A549 (cell line): ENCODE data around the gene CBR3. TPM values are rescaled to one million over a fixed set of nuclear protein-coding genes. Genes with fewer than 3 reads are reported as not detected.
"Not testable (repeated sequence)": the region's sequence is repeated elsewhere in the genome, so short reads cannot be mapped to it uniquely, and the experiment has no call there.

Experiments used
- ATAC-seq, 2 experiments: fragments of 200-7000 bp in 1 of 2; fragments of >200 bp in 1 of 2; cut with Nextera tagmentation in 1 of 2; cut with Tn5 transposase in 1 of 2; 3 replicates each; pipeline versions ENCODE4 v1.8.0 to v1.9.1; 2018 to 2020; ENCODE audit warnings: mild to moderate bottlenecking in 1 of 2, moderate library complexity in 1 of 2
- CTCF ChIA-PET: fragments of 300-600 bp; sonication (Branson Sonifier 250); formaldehyde crosslinking; extraction: SDS; loops from one replicate; lab custom pipeline; 2021; ENCODE audit warnings: antibody characterized with exemption, inconsistent platforms; lab: Yijun Ruan, JAX
- POLR2A ChIA-PET: fragments of 350-600 bp; formaldehyde crosslinking; extraction: SDS; loops from one replicate; lab custom pipeline; 2021; ENCODE audit warnings: antibody characterized with exemption, inconsistent platforms; lab: Yijun Ruan, JAX
- DNase-seq, 2 experiments: peaks; one replicate each; pipeline versions ENCODE4 v3.0.0 to v3.0.0-alpha.2; 2011 to 2016; ENCODE audit warnings: low read depth in 1 of 2, low spot score in 1 of 2
- FAIRE-seq: peaks from 2 replicates; lab custom pipeline; 2011; peaks lifted over from hg19 to GRCh38; lab: Jason Lieb, UNC
- H3K27ac ChIP-seq, 2 experiments: fragments of >200 bp; sonication (Bioruptor Twin); formaldehyde crosslinking; 3 replicates each; pipeline ENCODE4 v1.5.1; 2016 to 2017
- H3K4me1 ChIP-seq: fragments of >200 bp; sonication (Bioruptor Twin); formaldehyde crosslinking; 3 replicates; pipeline ENCODE4 v1.6.1; 2016
- H3K4me2 ChIP-seq: fragments of >200 bp; sonication (Bioruptor Twin); formaldehyde crosslinking; 3 replicates; pipeline ENCODE4 v1.6.1; 2016
- H3K4me3 ChIP-seq: fragments of >200 bp; sonication (Bioruptor Twin); formaldehyde crosslinking; 3 replicates; pipeline ENCODE4 v1.5.1; 2016
- H3K9me3 ChIP-seq: fragments of >200 bp; sonication (Bioruptor Twin); formaldehyde crosslinking; 3 replicates; pipeline ENCODE4 v1.6.1; 2016
- ATOH8 ChIP-seq: fragments of 250-450 bp; sonication (Bioruptor Pico); IDR thresholded peaks from 2 replicates; pipeline ENCODE4 v1.5.0; 2020; ENCODE audit warnings: low read depth, mild to moderate bottlenecking, moderate library complexity
- BCL3 ChIP-seq: fragments of >200 bp; sonication (Bioruptor Twin); formaldehyde crosslinking; IDR thresholded peaks from 3 replicates; pipeline ENCODE4 v1.6.1; 2016
- BHLHE40 ChIP-seq: IDR thresholded peaks from 2 replicates; pipeline ENCODE4 v1.6.1; 2012; ENCODE audit warnings: low read depth, low read length, inconsistent platforms
- CTCF ChIP-seq: fragments of >200 bp; sonication (Bioruptor Twin); formaldehyde crosslinking; IDR thresholded peaks from 3 replicates; pipeline ENCODE4 v1.5.1; 2016
- EP300 ChIP-seq, 2 experiments: fragments of >200 bp; sonication (Bioruptor Twin); formaldehyde crosslinking; IDR thresholded peaks; 2 replicates in 1 of 2; 3 replicates in 1 of 2; pipeline ENCODE4 v1.6.1; 2016 to 2017
- FOSL2 ChIP-seq, 2 experiments: fragments of 450-650 bp in 1 of 2; fragments of >200 bp in 1 of 2; sonication (Bioruptor Twin) in 1 of 2; formaldehyde crosslinking; IDR thresholded peaks; 2 replicates each; pipeline versions ENCODE4 v1.5.0 to v1.6.1; 2016 to 2020; ENCODE audit warnings: mild to moderate bottlenecking in 1 of 2, moderate library complexity in 1 of 2
- FOXS1 ChIP-seq: fragments of 250-450 bp; sonication (Bioruptor Pico); IDR thresholded peaks from 2 replicates; pipeline ENCODE4 v1.5.0; 2020; ENCODE audit warnings: mild to moderate bottlenecking, moderate library complexity
- HEYL ChIP-seq: fragments of 250-450 bp; sonication (Bioruptor Pico); IDR thresholded peaks from 2 replicates; pipeline ENCODE4 v1.8.0; 2021; ENCODE audit warnings: mild to moderate bottlenecking, moderate library complexity
- HOXB13 ChIP-seq: fragments of 250-450 bp; sonication (Bioruptor Pico); IDR thresholded peaks from 2 replicates; pipeline ENCODE4 v1.5.0; 2020; ENCODE audit warnings: low read depth, mild to moderate bottlenecking, moderate library complexity
- HOXB5 ChIP-seq: fragments of 250-450 bp; sonication (Bioruptor Pico); IDR thresholded peaks from 2 replicates; pipeline ENCODE4 v1.5.0; 2020; ENCODE audit warnings: mild to moderate bottlenecking, moderate library complexity
- JUN ChIP-seq, 2 experiments: fragments of >200 bp; sonication (Bioruptor Twin); formaldehyde crosslinking; IDR thresholded peaks; 2 replicates in 1 of 2; 3 replicates in 1 of 2; pipeline ENCODE4 v1.6.1; 2016 to 2017
- JUNB ChIP-seq: fragments of >200 bp; sonication (Bioruptor Twin); formaldehyde crosslinking; IDR thresholded peaks from 2 replicates; pipeline ENCODE4 v1.6.1; 2016
- KDM1A ChIP-seq: fragments of 200-600 bp; sonication (generic); IDR thresholded peaks from 2 replicates; pipeline ENCODE4 v1.6.1; 2016; ENCODE audit warnings: low read depth, mild to moderate bottlenecking
- KDM5A ChIP-seq: fragments of 200-600 bp; sonication (generic); IDR thresholded peaks from 2 replicates; pipeline ENCODE4 v1.6.1; 2016; ENCODE audit warnings: antibody characterized with exemption, mild to moderate bottlenecking
- MAZ ChIP-seq: fragments of 150-350 bp; IDR thresholded peaks from 2 replicates; pipeline ENCODE4 v1.6.1; 2014; ENCODE audit warnings: antibody characterized with exemption, low read depth, low read length, borderline replicate concordance
- PHF8 ChIP-seq: fragments of 200-600 bp; sonication (generic); IDR thresholded peaks from 2 replicates; pipeline ENCODE4 v1.6.1; 2016; ENCODE audit warnings: low read depth, mild to moderate bottlenecking, antibody characterized with exemption, moderate library complexity, borderline replicate concordance
- POLR2A ChIP-seq: IDR thresholded peaks from 2 replicates; pipeline ENCODE4 v1.6.1; 2012; ENCODE audit warnings: mild to moderate bottlenecking, low read length
- RAD21 ChIP-seq, 2 experiments: fragments of >200 bp in 1 of 2; sonication (Bioruptor Twin) in 1 of 2; formaldehyde crosslinking in 1 of 2; IDR thresholded peaks in 1 of 2; conservative IDR thresholded peaks in 1 of 2; 2 replicates in 1 of 2; 3 replicates in 1 of 2; pipeline ENCODE4 v1.6.1; 2012 to 2018; ENCODE audit warnings: inconsistent platforms in 1 of 2
- SMC3 ChIP-seq: fragments of >200 bp; sonication (Bioruptor Twin); formaldehyde crosslinking; IDR thresholded peaks from 3 replicates; pipeline ENCODE4 v1.6.1; 2018; ENCODE audit warnings: inconsistent platforms
- ZFP36 ChIP-seq: fragments of 450-650 bp; IDR thresholded peaks from 2 replicates; pipeline ENCODE4 v1.6.1; 2014; ENCODE audit warnings: borderline replicate concordance; ENCODE audit not compliant: partially characterized antibody
- WGBS: methylation state at CpG from one replicate; pipeline ENCODE4 v1.1.6; 2017; ENCODE audit errors: missing lambda C conversion rate; 5-methylcytosine and 5-hydroxymethylcytosine counted together
- polyA plus RNA-seq, 4 experiments: library from polyadenylated mRNA; depleted of rRNA in 3 of 4; stranded (reverse); fragments of >200 nt; fragmentation: RNase III in 1 of 4; extraction: RNeasy Plus Mini Kit Qiagen cat#74134 plus additional on column Dnase treatment in 1 of 4; gene quantifications; 2 replicates in 3 of 4; 3 replicates in 1 of 4; pipeline ENCODE4 v1.2.3, GENCODE V29; 2011 to 2017

Gene CBR3
- polyA plus RNA-seq, 2 of the 4 experiments (the other 2 are of a cell fraction): 5.9 to 6.1 TPM

- ATAC-seq (peak; percentile 75 to 87; a peak in 5 of 6 replicates), FAIRE-seq (no peak)
- ChIA-PET POLR2A (interaction anchor here (1.3 kb wide), 1 partner anchor 184 kb away, joined by 5 read pairs; the partner anchor contains the start of gene MORC3), CTCF (interaction anchor here (0.6 to 10.0 kb wide), 4 partner anchors 72 to 261 kb away, joined by 3 to 75 read pairs (median 4); no protein-coding TSS in a partner anchor)
- peak overlapping the region; percentile 59 to 85 for H3K27ac ChIP-seq
- peaks cover 12% of the 10 kb centered on the region; the same call in 2 of the 3 replicates for H3K4me1 ChIP-seq
- 2% methylated on average over 28 of the region's 60 CpGs for WGBS
- peak overlapping the region; percentile 63 for H3K4me3 ChIP-seq
- H3K9me3 ChIP-seq: no peaks in the 10 kb centered on the region
- TF ChIP-seq EP300 (IDR thresholded peaks at IDR 0.05) (no peak), PHF8 (peak; percentile 15), ZFP36 (no peak), HEYL (CRISPR knock-in tag) (no peak)
- TF ChIP-seq, all 56 proteins: peak for 1
- peak; percentile 34 to 58 for DNase-seq
- H3K4me2 ChIP-seq: peak overlapping the region; percentile 92
Measured at GRCh38 chr21:36135391-36136102, 668 bp downstream of the CBR3 start.

- FAIRE-seq, H3K27ac ChIP-seq, H3K4me2 ChIP-seq, H3K9me3 ChIP-seq, ATAC-seq, DNase-seq, H3K4me3 ChIP-seq: not testable (repeated sequence)
- 90% methylated on average over 13 of the region's 13 CpGs for WGBS
- peaks cover 13% of the 10 kb centered on the region; the same call in 2 of the 3 replicates for H3K4me1 ChIP-seq
- ChIA-PET CTCF (interaction anchor here (0.6 to 10.0 kb wide), 7 partner anchors 11 to 244 kb away, joined by 3 to 75 read pairs (median 6); no protein-coding TSS in a partner anchor), POLR2A (interaction anchor here (0.5 to 0.9 kb wide), 3 partner anchors 8 to 181 kb away, joined by 3 to 5 read pairs (median 4); partner anchors contain the start of gene MORC3)
Measured at GRCh38 chr21:36139791-36140190, 4.9 kb downstream of the CBR3 start.

- ChIA-PET POLR2A (no interaction called here), CTCF (interaction anchor here (0.6 to 10.0 kb wide), 27 partner anchors 8 to 249 kb away, joined by 3 to 75 read pairs (median 3); no protein-coding TSS in a partner anchor)
- peak; percentile 80 for TF ChIP-seq CTCF
- TF ChIP-seq SMC3: peak; percentile 65
- TF ChIP-seq RAD21 (conservative IDR thresholded peaks at IDR 0.05 in 1 of 2, IDR thresholded peaks at IDR 0.05 in 1 of 2): peak; percentile 79 to 80
- no peak for TF ChIP-seq KDM5A
- Histone ChIP-seq H3K27ac (no peak overlapping the region), H3K4me1 (peaks cover 10% of the 10 kb centered on the region; the same call in 2 of the 3 replicates), H3K4me2 (peak overlapping the region; percentile 39), H3K4me3 (no peak overlapping the region), H3K9me3 (no peaks in the 10 kb centered on the region)
- DNase-seq (peak; percentile 33 to 87), ATAC-seq (peak; percentile 98), FAIRE-seq (no peak)
- WGBS: 8% methylated on average over 6 of the region's 6 CpGs
Measured at GRCh38 chr21:36141513-36141925, 6.6 kb downstream of the CBR3 start.

GRCh38 chr21:36144233-36144632 lies 9.4 kb downstream of the CBR3 start:
- DNase-seq, H3K4me2 ChIP-seq, FAIRE-seq, H3K9me3 ChIP-seq, H3K27ac ChIP-seq, H3K4me3 ChIP-seq, ATAC-seq, H3K4me1 ChIP-seq, POLR2A ChIA-PET: not testable (repeated sequence)
- CTCF ChIA-PET: interaction anchor here (1.3 to 10.0 kb wide), 3 partner anchors 21 to 66 kb away, joined by 6 to 75 read pairs (median 13); no protein-coding TSS in a partner anchor
- WGBS: 96% methylated on average over 4 of the region's 6 CpGs

- Histone ChIP-seq H3K4me2 (no peak overlapping the region), H3K27ac (no peak overlapping the region), H3K4me1 (peaks cover 10% of the 10 kb centered on the region; the same call in 2 of the 3 replicates), H3K9me3 (no peaks in the 10 kb centered on the region), H3K4me3 (no peak overlapping the region)
- ChIA-PET CTCF (interaction anchor here (3.5 kb wide), 1 partner anchor 65 kb away, joined by 13 read pairs; no protein-coding TSS in a partner anchor), POLR2A (no interaction called here)
- no peak for DNase-seq
- no peak for FAIRE-seq
- ATAC-seq: no peak
- WGBS: 91% methylated on average over 3 of the region's 3 CpGs
- TF ChIP-seq JUN (IDR thresholded peaks at IDR 0.05): no peak
- TF ChIP-seq ZFP36: no peak
- TF ChIP-seq HEYL (CRISPR knock-in tag): no peak
- TF ChIP-seq FOSL2 (IDR thresholded peaks at IDR 0.05): no peak
- TF ChIP-seq FOSL2 (CRISPR knock-in tag; IDR thresholded peaks at IDR 0.05): no peak
- TF ChIP-seq HOXB5: no peak
- TF ChIP-seq FOXS1 (CRISPR knock-in tag): no peak
- no peak for TF ChIP-seq BCL3
- TF ChIP-seq JUNB: no peak
- no peak for TF ChIP-seq POLR2A
- no peak for TF ChIP-seq MAZ
- no peak for TF ChIP-seq KDM1A
- no peak for TF ChIP-seq BHLHE40
- no peak for TF ChIP-seq ATOH8 (CRISPR knock-in tag)
- no peak for TF ChIP-seq HOXB13 (CRISPR knock-in tag)
- no peak for TF ChIP-seq RAD21 (conservative IDR thresholded peaks at IDR 0.05 in 1 of 2, IDR thresholded peaks at IDR 0.05 in 1 of 2)
Measured at GRCh38 chr21:36145259-36145658, 10.4 kb downstream of the CBR3 start.
